ENCODE results near the gene ENO2. TPM values are rescaled to one million over a fixed set of nuclear protein-coding genes. Genes with fewer than 3 reads are reported as not detected.

ENO2 gene
- total RNA-seq, 1 experiment from 2014 or later = 166 TPM

- Histone ChIP-seq H3K79me1 (ENCODE audit: insufficient read depth, low read depth, low read length, poor library complexity, severe bottlenecking) (peaks cover 7% of the 10 kb centered on the region), H4K91ac (ENCODE audit: insufficient read length, low read depth, low read length) (no peak overlapping the region), H2AK5ac (ENCODE audit: insufficient read length, low read length) (no peak overlapping the region), H3K27me3 (ENCODE audit: insufficient read depth, low read length) (no peaks in the 10 kb centered on the region), H3K4me1 (ENCODE audit: insufficient read depth, low read length) (peaks cover 6% of the 10 kb centered on the region; the same call in 1 of the 2 replicates), H3K27ac (ENCODE audit: insufficient read length, low read depth, low read length) (peak overlapping the region; percentile 34), H3K9me3 (ENCODE audit: control insufficient read depth, low read depth, low read length) (no peaks in the 10 kb centered on the region), H3K4ac (ENCODE audit: low read depth, low read length) (no peak overlapping the region), H3K23me2 (ENCODE audit: insufficient read length, low read depth, low read length, poor library complexity, severe bottlenecking) (peaks cover 20% of the 10 kb centered on the region), H2BK20ac (ENCODE audit: low read depth, low read length, poor library complexity, severe bottlenecking) (no peak overlapping the region), H3K79me2 (ENCODE audit: insufficient read depth, low read length) (peaks cover 9% of the 10 kb centered on the region; the same call in 1 of the 2 replicates), H3K23ac (ENCODE audit: insufficient read length, low read depth, low read length) (no peak overlapping the region), H2AFZ (ENCODE audit: low read length) (no peak overlapping the region), H3K9ac (ENCODE audit: extremely low read depth, insufficient read length, low read length) (no peak overlapping the region), H2BK12ac (ENCODE audit: insufficient read length, low read depth, low read length) (no peak overlapping the region), H3K14ac (ENCODE audit: insufficient read depth, low read length) (no peak overlapping the region), H4K5ac (ENCODE audit: insufficient read length, low read depth, low read length) (no peak overlapping the region), H2BK15ac (ENCODE audit: low read depth, low read length) (no peak overlapping the region), H3K18ac (ENCODE audit: insufficient read length, low read depth, low read length) (no peak overlapping the region), H3K4me2 (ENCODE audit: insufficient read depth, insufficient read length, low read length) (no peak overlapping the region), H3K56ac (ENCODE audit: insufficient read length, low read depth, low read length) (no peak overlapping the region), H4K8ac (replicated peaks; ENCODE audit: insufficient read length, low read depth, low read length) (no peak overlapping the region), H4K20me1 (ENCODE audit: control insufficient read depth, insufficient read depth, insufficient read length) (peaks cover 2% of the 10 kb centered on the region), H2BK120ac (ENCODE audit: low read depth, low read length, poor library complexity, severe bottlenecking) (no peak overlapping the region), H2BK5ac (ENCODE audit: insufficient read length, low read length) (no peak overlapping the region), H3T11ph (ENCODE audit: low read length) (no peak overlapping the region)
- H3K4me1 Mint-ChIP-seq = peaks cover 49 to 65% of the 10 kb centered on the region in 2 experiments
- H3K36me3 Mint-ChIP-seq (ENCODE audit: insufficient read depth in 1 of 3, low read depth in 3 of 3) = peaks cover 39 to 58% (median 45%) of the 10 kb centered on the region in 3 experiments
- no CpG with 5 or more reads among the region's 12 CpGs for WGBS (ENCODE audit: extremely low coverage, insufficient read length, low lambda C conversion rate)
- peak overlapping the region; percentile 39 to 47; a peak in 4 of 5 replicates for H3K4me3 Mint-ChIP-seq
- peak overlapping the region; percentile 53 to 92 (median 92) for H3K27ac Mint-ChIP-seq
- H3K9me3 Mint-ChIP-seq = no peaks in the 10 kb centered on the region; a peak in 1 of 5 replicates
- TF ChIP-seq CTCF (conservative IDR thresholded peaks at IDR 0.05) = peak; percentile 90
- H3K27me3 Mint-ChIP-seq (ENCODE audit: low read depth) = no peaks in the 10 kb centered on the region
- DNase-seq = peak; percentile 93
These were observed 50.8 kb downstream of the ENO2 start for GRCh38 chr12:6965026-6965661.

All from H9 (cell line).